Psoas muscle (tissue), 8 donors: ENCODE data around the gene RBM22. TPM values are rescaled to one million over a fixed set of nuclear protein-coding genes. Genes with fewer than 3 reads are reported as not detected.

Experiments used
- ATAC-seq, 4 donors: fragments of 200-7000 bp; cut with Tn5 transposase; one replicate each; pipeline ENCODE4 v1.9.1; 2020; ENCODE audit warnings: moderate library complexity in 3 of 4, mild to moderate bottlenecking in 2 of 4
- DNase-seq, 2 donors: peaks; one replicate each; pipeline ENCODE4 v3.0.0-alpha.2; 2020
- H3K27ac ChIP-seq: fragments of 200-600 bp; one replicate; pipeline ENCODE4 v1.8.0; 2022
- H3K27me3 ChIP-seq, 3 donors: fragments of 200-600 bp in 1 of 3; one replicate each; pipeline versions ENCODE4 v1.6.1 to v1.8.0; 2013 to 2022; ENCODE audit warnings: low read length in 2 of 3, mild to moderate bottlenecking in 2 of 3, moderate library complexity in 1 of 3; ENCODE audit not compliant: insufficient read depth in 3 of 3
- H3K36me3 ChIP-seq, 2 donors: fragments of 200-600 bp in 1 of 2; one replicate each; pipeline versions ENCODE4 v1.6.1 to v1.8.0; 2013 to 2022; ENCODE audit warnings: low read depth in 1 of 2, mild to moderate bottlenecking in 1 of 2, moderate library complexity in 1 of 2; ENCODE audit not compliant: insufficient read depth in 1 of 2
- H3K4me1 ChIP-seq: fragments of 200-600 bp; one replicate; pipeline ENCODE4 v1.8.0; 2022
- H3K4me3 ChIP-seq: fragments of 200-600 bp; one replicate; pipeline ENCODE4 v1.8.0; 2022; ENCODE audit warnings: mild to moderate bottlenecking
- H3K9me3 ChIP-seq: fragments of 200-600 bp; one replicate; pipeline ENCODE4 v1.8.0; 2022
- WGBS, 3 donors: extraction: QIAGEN DNeasy Blood & Tissue Kit; methylation state at CpG; one replicate each; pipeline versions ENCODE4 v1.1.6 to v1.1.7; 2013; 5-methylcytosine and 5-hydroxymethylcytosine counted together
- intact Hi-C, 2 donors: fragments of 100-400 bp; cut with DNase I; formaldehyde crosslinking; loops; one replicate each; pipeline versions ENCODE4 v1.11.0 to v1.14.2; 2022
- polyA plus RNA-seq, 3 donors: library from polyadenylated mRNA; stranded (reverse); fragments of 200-250 nt; gene quantifications; one replicate each; pipeline ENCODE4 v1.2.3, GENCODE V29; 2013
- total RNA-seq, 4 donors: library from RNA; stranded (reverse); fragmentation: NEBNext Ultra II Directional in 2 of 4; extraction: Animal tissue kit (Norgen Biotek cat#: 25700) in 2 of 4; gene quantifications; one replicate each; pipeline versions ENCODE4 v1.2.1 to v1.2.4, GENCODE V29; 2021 to 2023
- TF ChIP-seq, protein P1 (sequence below): fragments of 200-600 bp; IDR thresholded peaks from one replicate; pipeline ENCODE4 v1.8.0; 2022; ENCODE audit warnings: antibody characterized with exemption
- donor health status: healthy with polysubstance abuse.
- donor health status: DM: no; HTN: no; CAD: no; lungs with moderate emphysema.
- donor health status: Bipolar disorder and iron deficiency.
- donor health status: healthy.
- donor health status: DM: yes; HTN: yes; CAD: no.
- donor health status: DM: no; HTN: no; CAD: no.
- donor health status: DM: no; HTN: no; CAD: no.
- donor health status: DM: yes; HTN: yes; CAD: no.

Gene RBM22
- total and polyA plus RNA-seq, 7 donors = 17.2 to 29.9 (median 26.0) TPM

DNA sequence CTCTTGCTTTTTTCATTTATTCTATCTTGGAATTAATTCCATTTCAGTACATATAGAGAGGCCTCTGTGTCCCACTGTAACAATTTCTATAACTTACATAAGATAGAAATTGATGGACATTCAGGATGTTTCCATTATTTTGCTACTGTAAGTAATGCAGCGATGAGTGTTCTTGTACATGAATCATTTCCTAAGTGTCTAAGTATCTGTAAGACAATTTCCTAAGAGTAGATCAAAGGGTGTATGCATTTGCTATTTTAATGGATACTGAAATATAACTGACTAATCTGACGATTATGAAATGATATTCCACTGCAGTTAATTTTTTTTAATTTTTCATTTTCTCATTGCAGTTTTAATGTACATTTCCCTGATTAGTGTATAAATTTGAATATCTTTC lies 23.0 kb upstream of the RBM22 start:
- Histone ChIP-seq H3K9me3 (no peaks in the 10 kb centered on the region), H3K4me3 (no peak overlapping the region), H3K36me3 (peaks cover 3 to 97% of the 10 kb centered on the region in 2 donors), H3K27me3 (no peaks in the 10 kb centered on the region), H3K4me1 (no peaks in the 10 kb centered on the region), H3K27ac (no peak overlapping the region)
- intact Hi-C loops = loop anchor here in 1 of 2 donors (5.0 kb wide), 1 partner anchor 37 kb away; no protein-coding TSS in a partner anchor
- WGBS, 3 donors = 78 to 92% (median 90%) methylated on average over 2 of the region's 2 CpGs
- DNase-seq (no peak), ATAC-seq (no peak)
- TF ChIP-seq, protein P1, sequence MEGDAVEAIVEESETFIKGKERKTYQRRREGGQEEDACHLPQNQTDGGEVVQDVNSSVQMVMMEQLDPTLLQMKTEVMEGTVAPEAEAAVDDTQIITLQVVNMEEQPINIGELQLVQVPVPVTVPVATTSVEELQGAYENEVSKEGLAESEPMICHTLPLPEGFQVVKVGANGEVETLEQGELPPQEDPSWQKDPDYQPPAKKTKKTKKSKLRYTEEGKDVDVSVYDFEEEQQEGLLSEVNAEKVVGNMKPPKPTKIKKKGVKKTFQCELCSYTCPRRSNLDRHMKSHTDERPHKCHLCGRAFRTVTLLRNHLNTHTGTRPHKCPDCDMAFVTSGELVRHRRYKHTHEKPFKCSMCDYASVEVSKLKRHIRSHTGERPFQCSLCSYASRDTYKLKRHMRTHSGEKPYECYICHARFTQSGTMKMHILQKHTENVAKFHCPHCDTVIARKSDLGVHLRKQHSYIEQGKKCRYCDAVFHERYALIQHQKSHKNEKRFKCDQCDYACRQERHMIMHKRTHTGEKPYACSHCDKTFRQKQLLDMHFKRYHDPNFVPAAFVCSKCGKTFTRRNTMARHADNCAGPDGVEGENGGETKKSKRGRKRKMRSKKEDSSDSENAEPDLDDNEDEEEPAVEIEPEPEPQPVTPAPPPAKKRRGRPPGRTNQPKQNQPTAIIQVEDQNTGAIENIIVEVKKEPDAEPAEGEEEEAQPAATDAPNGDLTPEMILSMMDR = no peak

DNA sequence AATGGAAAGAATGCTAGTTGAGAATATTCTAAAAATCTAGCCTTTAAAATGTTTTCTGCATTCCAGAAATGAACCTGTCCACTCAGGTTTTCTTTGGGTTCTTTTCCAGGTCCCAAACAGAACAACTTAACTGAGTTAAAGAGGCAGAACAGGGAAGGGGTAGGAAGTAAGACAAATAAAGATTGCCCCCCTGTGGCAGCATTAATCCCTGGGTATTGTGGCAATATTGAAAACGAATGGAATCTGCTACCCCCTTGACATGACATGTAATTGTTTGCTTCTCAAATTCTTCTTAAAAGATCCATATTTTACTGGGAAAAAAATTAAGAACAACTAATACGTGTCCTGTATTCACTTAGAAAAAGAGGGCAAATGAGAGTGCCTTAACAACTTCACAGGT lies 9.3 kb upstream of the RBM22 start:
- TF ChIP-seq, protein P1 = peak; percentile 45
- Histone ChIP-seq H3K4me3 (no peak overlapping the region), H3K27me3 (no peaks in the 10 kb centered on the region), H3K4me1 (no peaks in the 10 kb centered on the region), H3K9me3 (no peaks in the 10 kb centered on the region), H3K36me3 (peaks cover 7 to 74% of the 10 kb centered on the region in 2 donors), H3K27ac (no peak overlapping the region)
- DNase-seq (no peak), ATAC-seq (peak in 2 of 4 donors; percentile 45 to 60)
- WGBS, 3 donors = 46 to 60% (median 50%) methylated on average over 2 of the region's 2 CpGs
- intact Hi-C loops = loop anchor here in 1 of 2 donors (5.0 kb wide), 1 partner anchor 148 kb away; no protein-coding TSS in a partner anchor

DNA sequence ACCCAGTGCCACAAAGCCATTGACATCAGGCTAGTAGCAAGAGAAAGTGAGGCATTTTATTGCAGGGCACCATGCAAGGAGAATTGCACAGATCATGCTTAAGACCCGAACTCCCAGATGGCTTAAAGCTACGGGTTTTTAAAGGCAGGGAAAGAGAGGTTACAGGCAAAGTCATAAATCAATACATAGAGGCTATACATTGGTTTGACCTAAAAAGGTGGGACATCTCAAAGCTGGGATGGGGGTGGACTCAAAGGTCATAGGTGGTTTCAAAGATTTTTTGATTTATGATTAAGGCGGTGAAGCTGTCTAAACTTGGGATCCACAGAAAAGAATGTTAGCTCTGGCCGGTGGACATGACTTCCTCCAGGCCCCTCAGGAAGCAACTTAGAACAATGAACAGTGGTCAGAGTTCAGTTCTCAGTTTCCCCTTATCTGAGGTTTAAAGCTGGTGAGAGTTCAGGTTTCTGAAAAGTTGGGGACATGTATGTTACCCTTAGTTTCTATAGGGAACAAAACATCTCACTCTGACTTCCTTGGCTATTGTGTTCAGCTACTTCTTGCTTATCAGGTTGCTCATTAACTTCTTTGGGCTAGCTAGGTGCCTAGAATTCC lies 6.0 kb upstream of the RBM22 start:
- WGBS, 3 donors = 32 to 42% (median 35%) methylated on average over 4 of the region's 4 CpGs
- Histone ChIP-seq H3K4me3 (no peak overlapping the region), H3K36me3 (peaks cover 5 to 41% of the 10 kb centered on the region in 2 donors), H3K4me1 (no peaks in the 10 kb centered on the region), H3K9me3 (no peaks in the 10 kb centered on the region), H3K27ac (no peak overlapping the region), H3K27me3 (no peaks in the 10 kb centered on the region)
- TF ChIP-seq, protein P1 = no peak
- ATAC-seq (no peak), DNase-seq (no peak)
- intact Hi-C loops = loop anchor here in 1 of 2 donors (5.0 kb wide), 1 partner anchor 145 kb away; no protein-coding TSS in a partner anchor

DNA sequence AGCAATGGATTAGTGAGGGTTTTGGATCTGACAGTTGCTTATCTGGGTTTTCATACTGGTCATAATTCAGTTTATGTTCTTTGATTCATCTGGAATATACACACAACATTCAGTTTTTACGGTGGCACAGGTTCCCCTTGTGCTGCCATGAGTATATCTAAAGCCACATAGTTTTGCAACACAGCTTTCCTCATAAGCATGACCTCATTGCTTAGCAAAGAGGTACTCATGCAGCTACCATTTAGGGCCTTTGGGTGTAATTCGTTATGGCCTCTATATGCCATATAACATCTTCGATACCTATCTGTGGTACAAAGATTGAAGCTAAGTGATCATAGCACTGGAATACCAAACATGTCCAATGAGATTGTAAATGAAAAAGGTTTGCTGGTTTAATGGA lies 2.9 kb upstream of the RBM22 start:
- DNase-seq (no peak), ATAC-seq (no peak)
- Histone ChIP-seq H3K27ac (no peak overlapping the region), H3K9me3 (no peaks in the 10 kb centered on the region), H3K27me3 (no peaks in the 10 kb centered on the region), H3K4me1 (peaks cover 13% of the 10 kb centered on the region), H3K4me3 (no peak overlapping the region), H3K36me3 (peaks cover 0 to 21% of the 10 kb centered on the region in 2 donors)
- intact Hi-C loops = no loop called here
- 83 to 84% (median 83%) methylated on average over 3 of the region's 3 CpGs for WGBS, 3 donors
- TF ChIP-seq, protein P1 = no peak

DNA sequence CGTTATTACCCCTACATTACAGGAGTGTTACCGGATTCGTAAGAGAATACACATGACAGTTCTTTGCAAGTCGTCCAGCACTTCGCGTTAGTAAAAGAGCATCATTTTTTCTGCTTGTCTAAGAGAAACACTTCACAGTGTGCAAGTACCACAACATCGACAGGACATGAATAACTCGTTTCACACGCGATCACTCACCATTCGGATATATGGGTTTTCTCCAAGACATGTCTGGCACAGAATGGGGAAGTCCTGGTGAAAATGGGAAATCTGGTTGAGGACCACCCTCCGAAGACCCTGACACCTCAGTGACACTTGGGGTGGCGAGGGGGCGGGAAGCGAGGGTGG lies 642 bp downstream of the RBM22 start:
- peak in 3 of 4 donors; percentile 2 to 25 (median 3) for ATAC-seq
- intact Hi-C loops = no loop called here
- TF ChIP-seq, protein P1 = no peak

More for the DNA sequence above, 642 bp downstream of the RBM22 start:
- H3K4me1 ChIP-seq = peaks cover 13% of the 10 kb centered on the region
- peak overlapping the region; percentile 90 for H3K4me3 ChIP-seq
- H3K27ac ChIP-seq = peak overlapping the region; percentile 97
- DNase-seq = no peak
- H3K36me3 ChIP-seq = peaks cover 17 to 47% of the 10 kb centered on the region in 2 donors
- 1% methylated on average over 15 of the region's 15 CpGs for WGBS, 3 donors
- H3K27me3 ChIP-seq = no peaks in the 10 kb centered on the region
- no peaks in the 10 kb centered on the region for H3K9me3 ChIP-seq
